Lower leg skin (tissue), 3 donors: Measurements from ENCODE around the gene LRWD1.

Experiments
- CTCF ChIP-seq, 3 donors: fragments of 450-650 bp; IDR thresholded peaks; one replicate each; pipeline ENCODE4 v1.5.1; 2016; ENCODE audit warnings: antibody characterized with exemption in 3 of 3, mild to moderate bottlenecking in 3 of 3, moderate library complexity in 2 of 3
- POLR2A ChIP-seq, 2 donors: fragments of 450-650 bp; IDR thresholded peaks; one replicate each; pipeline ENCODE4 v1.6.1; 2016 to 2017; ENCODE audit warnings: antibody characterized with exemption in 2 of 2, mild to moderate bottlenecking in 1 of 2, moderate library complexity in 1 of 2

- TF ChIP-seq POLR2A (IDR thresholded peaks at IDR 0.05), result no peak
- no peak for TF ChIP-seq CTCF (IDR thresholded peaks at IDR 0.05)
Observed at GRCh38 chr7:102449136-102449535, 15.6 kb upstream of the LRWD1 start.
